ENCODE measurements around the gene CHD2.

Gene CHD2

GRCh38 chr15:92885224-92886041 lies 14.7 kb upstream of the CHD2 start:
- DNase-seq (ENCODE audit: low spot score) = no peak

GRCh38 chr15:92886042-92886537 lies 14.0 kb upstream of the CHD2 start:
- no peak for DNase-seq (ENCODE audit: low spot score)

- DNase-seq (ENCODE audit: low spot score) = no peak
Measured at GRCh38 chr15:92886815-92887214, 13.3 kb upstream of the CHD2 start.

- DNase-seq (ENCODE audit: low spot score) = no peak
Measured at GRCh38 chr15:92887869-92888268, 12.3 kb upstream of the CHD2 start.

- DNase-seq (ENCODE audit: low spot score) = no peak
Measured at GRCh38 chr15:92889390-92890107, 10.6 kb upstream of the CHD2 start.

- no peak for DNase-seq (ENCODE audit: low spot score)
Measured at GRCh38 chr15:92891533-92892200, 8.5 kb upstream of the CHD2 start.

GRCh38 chr15:92892201-92892555 lies 7.9 kb upstream of the CHD2 start:
- DNase-seq (ENCODE audit: low spot score) = no peak

GRCh38 chr15:92893200-92893599 lies 6.9 kb upstream of the CHD2 start:
- no peak for DNase-seq (ENCODE audit: low spot score)

GRCh38 chr15:92896561-92896960 lies 3.6 kb upstream of the CHD2 start:
- DNase-seq (ENCODE audit: low spot score) = no peak

GRCh38 chr15:92897620-92898019 lies 2.5 kb upstream of the CHD2 start:
- no peak for DNase-seq (ENCODE audit: low spot score)

- DNase-seq (ENCODE audit: low spot score) = no peak
Measured at GRCh38 chr15:92898988-92899582, 1.0 kb upstream of the CHD2 start.

- DNase-seq (ENCODE audit: low spot score) = no peak
Measured at GRCh38 chr15:92899601-92899947, 550 bp upstream of the CHD2 start.

- no peak for DNase-seq (ENCODE audit: low spot score)
Measured at GRCh38 chr15:92900731-92901071, 577 bp downstream of the CHD2 start.

- DNase-seq (ENCODE audit: low spot score) = no peak
Measured at GRCh38 chr15:92901072-92901761, 1.1 kb downstream of the CHD2 start.

GRCh38 chr15:92901995-92902394 lies 1.9 kb downstream of the CHD2 start:
- no peak for DNase-seq (ENCODE audit: low spot score)

- no peak for DNase-seq (ENCODE audit: low spot score)
Measured at GRCh38 chr15:92902737-92903593, 2.8 kb downstream of the CHD2 start.

- no peak for DNase-seq (ENCODE audit: low spot score)
Measured at GRCh38 chr15:92903631-92903965, 3.5 kb downstream of the CHD2 start.

GRCh38 chr15:92903966-92904721 lies 4.0 kb downstream of the CHD2 start:
- DNase-seq (ENCODE audit: low spot score) = peak; percentile 89

GRCh38 chr15:92904722-92905571 lies 4.8 kb downstream of the CHD2 start:
- no peak for DNase-seq (ENCODE audit: low spot score)

- DNase-seq (ENCODE audit: low spot score) = no peak
Measured at GRCh38 chr15:92906020-92906419, 5.9 kb downstream of the CHD2 start.

Data from hepatic stellate cell (primary cell).